HEK293 (cell line): Measurements from ENCODE around the gene PCBD1.

ENCODE experiments used
- BCL11A ChIP-seq: fragments of 450-650 bp; formaldehyde crosslinking; IDR thresholded peaks from 2 replicates; pipeline ENCODE4 v1.5.1; 2016; ENCODE audit warnings: low read depth, missing biosample characterization, missing genetic modification characterization
- KLF9 ChIP-seq: fragments of 450-650 bp; formaldehyde crosslinking; IDR thresholded peaks from 2 replicates; pipeline ENCODE4 v1.5.1; 2016; ENCODE audit warnings: missing biosample characterization, missing genetic modification characterization, low read depth
- REPIN1 ChIP-seq: fragments of 450-650 bp; formaldehyde crosslinking; IDR thresholded peaks from 2 replicates; pipeline ENCODE4 v1.5.1; 2017; ENCODE audit warnings: missing biosample characterization, missing genetic modification characterization, low read depth
- SP7 ChIP-seq: fragments of 450-650 bp; formaldehyde crosslinking; IDR thresholded peaks from 2 replicates; pipeline ENCODE4 v1.5.1; 2016; ENCODE audit warnings: missing biosample characterization, missing genetic modification characterization
- WT1 ChIP-seq: fragments of 450-650 bp; formaldehyde crosslinking; IDR thresholded peaks from 2 replicates; pipeline ENCODE4 v1.5.1; 2016; ENCODE audit warnings: missing biosample characterization, missing genetic modification characterization
- ZFP69B ChIP-seq: fragments of 450-650 bp; formaldehyde crosslinking; IDR thresholded peaks from 2 replicates; pipeline ENCODE4 v1.5.1; 2016; ENCODE audit warnings: missing biosample characterization, missing genetic modification characterization
- ZNF16 ChIP-seq: fragments of 450-650 bp; formaldehyde crosslinking; IDR thresholded peaks from 2 replicates; pipeline ENCODE4 v1.5.1; 2016; ENCODE audit warnings: low read depth, missing biosample characterization, missing genetic modification characterization
- ZNF19 ChIP-seq: fragments of 450-650 bp; formaldehyde crosslinking; IDR thresholded peaks from 2 replicates; pipeline ENCODE4; 2016; ENCODE audit warnings: missing biosample characterization, missing genetic modification characterization, low read depth
- ZNF248 ChIP-seq: fragments of 450-650 bp; formaldehyde crosslinking; IDR thresholded peaks from 2 replicates; pipeline ENCODE4 v1.5.1; 2017; ENCODE audit warnings: missing biosample characterization, missing genetic modification characterization
- ZNF302 ChIP-seq: fragments of 450-650 bp; formaldehyde crosslinking; IDR thresholded peaks from 2 replicates; pipeline ENCODE4 v1.5.1; 2016; ENCODE audit warnings: missing biosample characterization, missing genetic modification characterization, low read depth
- ZNF335 ChIP-seq: fragments of 450-650 bp; formaldehyde crosslinking; conservative IDR thresholded peaks from 2 replicates; pipeline ENCODE4 v1.5.1; 2016; ENCODE audit warnings: missing biosample characterization, missing genetic modification characterization
- ZNF350 ChIP-seq: fragments of 450-650 bp; formaldehyde crosslinking; IDR thresholded peaks from 2 replicates; pipeline ENCODE4 v1.5.0; 2017; ENCODE audit warnings: missing biosample characterization, mild to moderate bottlenecking, missing genetic modification characterization
- ZNF416 ChIP-seq: fragments of 450-650 bp; formaldehyde crosslinking; IDR thresholded peaks from 2 replicates; pipeline ENCODE4 v1.5.1; 2016; ENCODE audit warnings: missing biosample characterization, missing genetic modification characterization
- ZNF514 ChIP-seq: fragments of 450-650 bp; formaldehyde crosslinking; IDR thresholded peaks from 2 replicates; pipeline ENCODE4 v1.5.1; 2016; ENCODE audit warnings: missing biosample characterization, missing genetic modification characterization
- ZNF571 ChIP-seq: fragments of 450-650 bp; formaldehyde crosslinking; IDR thresholded peaks from 2 replicates; pipeline ENCODE4 v1.5.0; 2017; ENCODE audit warnings: missing biosample characterization, missing genetic modification characterization
- ZNF677 ChIP-seq: fragments of 450-650 bp; IDR thresholded peaks from 2 replicates; pipeline ENCODE4 v1.5.0; 2018; ENCODE audit warnings: missing biosample characterization, mild to moderate bottlenecking, missing genetic modification characterization, moderate library complexity
- ZNF768 ChIP-seq: fragments of 450-650 bp; formaldehyde crosslinking; IDR thresholded peaks from 2 replicates; pipeline ENCODE4 v1.5.1; 2018; ENCODE audit warnings: missing biosample characterization, mild to moderate bottlenecking, missing genetic modification characterization
- ZNF776 ChIP-seq: fragments of 450-650 bp; formaldehyde crosslinking; IDR thresholded peaks from 2 replicates; pipeline ENCODE4 v1.5.0; 2017; ENCODE audit warnings: missing biosample characterization, missing genetic modification characterization, borderline replicate concordance
- ZNF777 ChIP-seq: fragments of 450-650 bp; formaldehyde crosslinking; IDR thresholded peaks from 2 replicates; pipeline ENCODE4 v1.5.1; 2017; ENCODE audit warnings: missing biosample characterization, missing genetic modification characterization, borderline replicate concordance
- TF ChIP-seq, protein P1 (sequence below): fragments of 450-650 bp; formaldehyde crosslinking; IDR thresholded peaks from 2 replicates; pipeline ENCODE4 v1.5.1; 2016; ENCODE audit warnings: missing biosample characterization, missing genetic modification characterization
- TF ChIP-seq, protein P2 (sequence below): fragments of 450-650 bp; formaldehyde crosslinking; IDR thresholded peaks from 2 replicates; pipeline ENCODE4 v1.5.1; 2016; ENCODE audit warnings: missing biosample characterization, missing genetic modification characterization
- TF ChIP-seq, protein P3 (sequence below): fragments of 450-650 bp; formaldehyde crosslinking; IDR thresholded peaks from 2 replicates; pipeline ENCODE4 v1.5.1; 2016; ENCODE audit warnings: missing biosample characterization, missing genetic modification characterization
- TF ChIP-seq, protein P4 (sequence below): fragments of 450-650 bp; formaldehyde crosslinking; IDR thresholded peaks from 2 replicates; pipeline ENCODE4 v1.5.1; 2017; ENCODE audit warnings: missing biosample characterization, missing genetic modification characterization
- TF ChIP-seq, protein P5 (sequence below): fragments of 450-650 bp; formaldehyde crosslinking; IDR thresholded peaks from 2 replicates; pipeline ENCODE4 v1.5.1; 2016; ENCODE audit warnings: missing biosample characterization, missing genetic modification characterization
- TF ChIP-seq, protein P6 (sequence below): fragments of 450-650 bp; formaldehyde crosslinking; IDR thresholded peaks from 2 replicates; pipeline ENCODE4 v1.5.1; 2016; ENCODE audit warnings: missing biosample characterization, missing genetic modification characterization, borderline replicate concordance
- TF ChIP-seq, protein P7 (sequence below): fragments of 450-650 bp; formaldehyde crosslinking; IDR thresholded peaks from 2 replicates; pipeline ENCODE4 v1.5.1; 2016; ENCODE audit warnings: missing biosample characterization, missing genetic modification characterization

Gene PCBD1

DNA sequence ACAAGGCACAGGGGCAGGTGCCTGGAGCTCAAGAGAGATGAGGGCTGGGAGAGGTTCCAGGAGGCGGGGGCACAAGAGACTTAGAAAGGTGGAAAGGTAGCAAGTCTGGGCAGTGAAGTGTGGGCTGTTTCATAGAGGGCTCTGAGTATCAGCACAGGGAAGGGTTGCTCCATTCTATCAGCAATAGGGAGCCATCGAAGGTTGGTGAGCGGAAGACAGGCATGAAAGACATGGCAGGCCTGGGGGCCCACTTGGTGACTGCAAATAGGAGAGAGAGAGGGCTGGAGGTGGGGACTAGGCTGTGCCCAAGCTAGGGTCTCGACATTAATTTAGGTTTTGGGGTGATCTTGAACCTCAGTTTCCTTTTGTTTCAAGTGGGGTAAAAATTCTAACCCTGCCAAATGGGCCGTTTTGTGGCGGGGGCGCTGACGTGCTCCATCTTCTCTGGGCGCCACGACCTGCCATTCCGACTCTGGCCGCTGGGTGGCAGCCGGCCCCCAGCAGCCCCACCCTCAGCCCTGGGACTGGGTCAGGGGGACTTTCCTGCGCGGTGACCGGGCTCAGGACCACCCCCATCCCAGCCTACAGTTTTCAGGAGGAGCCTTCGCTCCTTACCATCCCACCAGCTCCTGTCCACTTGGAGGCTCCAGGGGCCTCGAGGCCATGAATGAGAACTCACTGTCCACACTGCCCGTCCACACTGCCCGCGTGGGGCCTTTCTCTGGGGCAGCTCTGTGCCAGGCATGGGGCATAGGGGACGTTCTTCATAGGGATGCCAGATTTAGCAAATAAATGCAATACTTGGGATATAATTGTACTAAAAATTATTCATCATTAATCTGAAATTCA, 37.2 kb upstream of the PCBD1 start (continued):
- TF ChIP-seq ZNF248 (tag by site-specific recombination), result no peak
- TF ChIP-seq, protein P1, sequence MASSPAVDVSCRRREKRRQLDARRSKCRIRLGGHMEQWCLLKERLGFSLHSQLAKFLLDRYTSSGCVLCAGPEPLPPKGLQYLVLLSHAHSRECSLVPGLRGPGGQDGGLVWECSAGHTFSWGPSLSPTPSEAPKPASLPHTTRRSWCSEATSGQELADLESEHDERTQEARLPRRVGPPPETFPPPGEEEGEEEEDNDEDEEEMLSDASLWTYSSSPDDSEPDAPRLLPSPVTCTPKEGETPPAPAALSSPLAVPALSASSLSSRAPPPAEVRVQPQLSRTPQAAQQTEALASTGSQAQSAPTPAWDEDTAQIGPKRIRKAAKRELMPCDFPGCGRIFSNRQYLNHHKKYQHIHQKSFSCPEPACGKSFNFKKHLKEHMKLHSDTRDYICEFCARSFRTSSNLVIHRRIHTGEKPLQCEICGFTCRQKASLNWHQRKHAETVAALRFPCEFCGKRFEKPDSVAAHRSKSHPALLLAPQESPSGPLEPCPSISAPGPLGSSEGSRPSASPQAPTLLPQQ (tag by site-specific recombination), result peak; percentile 82
- 0 out of 2 replicates have a peak, but pooled peaks have one; percentile 5 for TF ChIP-seq SP7 (tag by site-specific recombination)
- TF ChIP-seq, protein P2, sequence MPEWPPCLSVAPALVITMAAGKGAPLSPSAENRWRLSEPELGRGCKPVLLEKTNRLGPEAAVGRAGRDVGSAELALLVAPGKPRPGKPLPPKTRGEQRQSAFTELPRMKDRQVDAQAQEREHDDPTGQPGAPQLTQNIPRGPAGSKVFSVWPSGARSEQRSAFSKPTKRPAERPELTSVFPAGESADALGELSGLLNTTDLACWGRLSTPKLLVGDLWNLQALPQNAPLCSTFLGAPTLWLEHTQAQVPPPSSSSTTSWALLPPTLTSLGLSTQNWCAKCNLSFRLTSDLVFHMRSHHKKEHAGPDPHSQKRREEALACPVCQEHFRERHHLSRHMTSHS, result no peak
- TF ChIP-seq ZNF777 (tag by site-specific recombination), result no peak
- TF ChIP-seq, protein P3, sequence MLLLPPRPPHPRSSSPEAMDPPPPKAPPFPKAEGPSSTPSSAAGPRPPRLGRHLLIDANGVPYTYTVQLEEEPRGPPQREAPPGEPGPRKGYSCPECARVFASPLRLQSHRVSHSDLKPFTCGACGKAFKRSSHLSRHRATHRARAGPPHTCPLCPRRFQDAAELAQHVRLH, result no peak
- no peak for TF ChIP-seq KLF9 (tag by site-specific recombination)
- no peak for TF ChIP-seq ZNF416
- no peak for TF ChIP-seq ZNF302 (tag by site-specific recombination)
- no peak for TF ChIP-seq ZNF350
- TF ChIP-seq ZNF776 (tag by site-specific recombination), result no peak
- TF ChIP-seq ZNF677 (tag by site-specific recombination), result no peak
- TF ChIP-seq ZNF571 (tag by site-specific recombination), result no peak
- TF ChIP-seq, protein P4, sequence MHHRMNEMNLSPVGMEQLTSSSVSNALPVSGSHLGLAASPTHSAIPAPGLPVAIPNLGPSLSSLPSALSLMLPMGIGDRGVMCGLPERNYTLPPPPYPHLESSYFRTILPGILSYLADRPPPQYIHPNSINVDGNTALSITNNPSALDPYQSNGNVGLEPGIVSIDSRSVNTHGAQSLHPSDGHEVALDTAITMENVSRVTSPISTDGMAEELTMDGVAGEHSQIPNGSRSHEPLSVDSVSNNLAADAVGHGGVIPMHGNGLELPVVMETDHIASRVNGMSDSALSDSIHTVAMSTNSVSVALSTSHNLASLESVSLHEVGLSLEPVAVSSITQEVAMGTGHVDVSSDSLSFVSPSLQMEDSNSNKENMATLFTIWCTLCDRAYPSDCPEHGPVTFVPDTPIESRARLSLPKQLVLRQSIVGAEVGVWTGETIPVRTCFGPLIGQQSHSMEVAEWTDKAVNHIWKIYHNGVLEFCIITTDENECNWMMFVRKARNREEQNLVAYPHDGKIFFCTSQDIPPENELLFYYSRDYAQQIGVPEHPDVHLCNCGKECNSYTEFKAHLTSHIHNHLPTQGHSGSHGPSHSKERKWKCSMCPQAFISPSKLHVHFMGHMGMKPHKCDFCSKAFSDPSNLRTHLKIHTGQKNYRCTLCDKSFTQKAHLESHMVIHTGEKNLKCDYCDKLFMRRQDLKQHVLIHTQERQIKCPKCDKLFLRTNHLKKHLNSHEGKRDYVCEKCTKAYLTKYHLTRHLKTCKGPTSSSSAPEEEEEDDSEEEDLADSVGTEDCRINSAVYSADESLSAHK (tag by site-specific recombination), result no peak
- peak; percentile 23; the same call in 1 of the 2 replicates for TF ChIP-seq ZFP69B (tag by site-specific recombination)
- TF ChIP-seq ZNF19, result no peak
- TF ChIP-seq BCL11A (tag by site-specific recombination), result no peak
- no peak for TF ChIP-seq ZNF768
- peak; percentile 41 for TF ChIP-seq ZNF335
- TF ChIP-seq, protein P5, sequence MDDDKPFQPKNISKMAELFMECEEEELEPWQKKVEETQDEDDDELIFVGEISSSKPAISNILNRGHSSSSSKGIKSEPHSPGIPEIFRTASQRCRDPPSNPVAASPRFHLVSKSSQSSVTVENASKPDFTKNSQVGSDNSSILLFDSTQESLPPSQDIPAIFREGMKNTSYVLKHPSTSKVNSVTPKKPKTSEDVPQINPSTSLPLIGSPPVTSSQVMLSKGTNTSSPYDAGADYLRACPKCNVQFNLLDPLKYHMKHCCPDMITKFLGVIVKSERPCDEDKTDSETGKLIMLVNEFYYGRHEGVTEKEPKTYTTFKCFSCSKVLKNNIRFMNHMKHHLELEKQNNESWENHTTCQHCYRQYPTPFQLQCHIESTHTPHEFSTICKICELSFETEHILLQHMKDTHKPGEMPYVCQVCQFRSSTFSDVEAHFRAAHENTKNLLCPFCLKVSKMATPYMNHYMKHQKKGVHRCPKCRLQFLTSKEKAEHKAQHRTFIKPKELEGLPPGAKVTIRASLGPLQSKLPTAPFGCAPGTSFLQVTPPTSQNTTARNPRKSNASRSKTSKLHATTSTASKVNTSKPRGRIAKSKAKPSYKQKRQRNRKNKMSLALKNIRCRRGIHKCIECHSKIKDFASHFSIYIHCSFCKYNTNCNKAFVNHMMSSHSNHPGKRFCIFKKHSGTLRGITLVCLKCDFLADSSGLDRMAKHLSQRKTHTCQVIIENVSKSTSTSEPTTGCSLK (tag by site-specific recombination), result no peak
- no peak for TF ChIP-seq ZNF514 (tag by site-specific recombination)
- TF ChIP-seq, protein P6, sequence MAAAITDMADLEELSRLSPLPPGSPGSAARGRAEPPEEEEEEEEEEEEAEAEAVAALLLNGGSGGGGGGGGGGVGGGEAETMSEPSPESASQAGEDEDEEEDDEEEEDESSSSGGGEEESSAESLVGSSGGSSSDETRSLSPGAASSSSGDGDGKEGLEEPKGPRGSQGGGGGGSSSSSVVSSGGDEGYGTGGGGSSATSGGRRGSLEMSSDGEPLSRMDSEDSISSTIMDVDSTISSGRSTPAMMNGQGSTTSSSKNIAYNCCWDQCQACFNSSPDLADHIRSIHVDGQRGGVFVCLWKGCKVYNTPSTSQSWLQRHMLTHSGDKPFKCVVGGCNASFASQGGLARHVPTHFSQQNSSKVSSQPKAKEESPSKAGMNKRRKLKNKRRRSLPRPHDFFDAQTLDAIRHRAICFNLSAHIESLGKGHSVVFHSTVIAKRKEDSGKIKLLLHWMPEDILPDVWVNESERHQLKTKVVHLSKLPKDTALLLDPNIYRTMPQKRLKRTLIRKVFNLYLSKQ (tag by site-specific recombination), result no peak
- TF ChIP-seq REPIN1, result no peak
- TF ChIP-seq WT1, result no peak
- peak; percentile 81 for TF ChIP-seq ZNF16 (tag by site-specific recombination)
- TF ChIP-seq, protein P7, sequence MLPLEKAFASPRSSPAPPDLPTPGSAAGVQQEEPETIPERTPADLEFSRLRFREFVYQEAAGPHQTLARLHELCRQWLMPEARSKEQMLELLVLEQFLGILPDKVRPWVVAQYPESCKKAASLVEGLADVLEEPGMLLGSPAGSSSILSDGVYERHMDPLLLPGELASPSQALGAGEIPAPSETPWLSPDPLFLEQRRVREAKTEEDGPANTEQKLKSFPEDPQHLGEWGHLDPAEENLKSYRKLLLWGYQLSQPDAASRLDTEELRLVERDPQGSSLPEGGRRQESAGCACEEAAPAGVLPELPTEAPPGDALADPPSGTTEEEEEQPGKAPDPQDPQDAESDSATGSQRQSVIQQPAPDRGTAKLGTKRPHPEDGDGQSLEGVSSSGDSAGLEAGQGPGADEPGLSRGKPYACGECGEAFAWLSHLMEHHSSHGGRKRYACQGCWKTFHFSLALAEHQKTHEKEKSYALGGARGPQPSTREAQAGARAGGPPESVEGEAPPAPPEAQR, result no peak
